VCaP (cell line): ENCODE measurements around the gene KLRB1.
"Not testable (repeated sequence)": the region's sequence is repeated elsewhere in the genome, so short reads cannot be mapped to it uniquely, and the experiment has no call there.

Source experiments
- H3K27ac ChIP-seq: fragments of 450-650 bp; 2 replicates; pipeline ENCODE4 v1.5.1; 2017
- CTCF ChIP-seq: fragments of 450-650 bp; conservative IDR thresholded peaks from 2 replicates; pipeline ENCODE4 v1.5.1; 2017; ENCODE audit warnings: mild to moderate bottlenecking, moderate library complexity

The KLRB1 gene

GRCh38 chr12:9634969-9635754 is 27.4 kb upstream of the KLRB1 start:
- no peak overlapping the region for H3K27ac ChIP-seq
- no peak for TF ChIP-seq CTCF

GRCh38 chr12:9634177-9634803 is 26.6 kb upstream of the KLRB1 start:
- no peak overlapping the region for H3K27ac ChIP-seq
- peak; percentile 82 for TF ChIP-seq CTCF

GRCh38 chr12:9632766-9633165 is 25.1 kb upstream of the KLRB1 start:
- no peak overlapping the region for H3K27ac ChIP-seq
- TF ChIP-seq CTCF = no peak

- H3K27ac ChIP-seq = no peak overlapping the region
- TF ChIP-seq CTCF = no peak
Measured at GRCh38 chr12:9626821-9627220, 19.1 kb upstream of the KLRB1 start.

GRCh38 chr12:9626291-9626690 is 18.6 kb upstream of the KLRB1 start:
- H3K27ac ChIP-seq = no peak overlapping the region
- no peak for TF ChIP-seq CTCF

GRCh38 chr12:9625019-9625418 is 17.3 kb upstream of the KLRB1 start:
- TF ChIP-seq CTCF = no peak
- no peak overlapping the region for H3K27ac ChIP-seq

- no peak overlapping the region for H3K27ac ChIP-seq
- TF ChIP-seq CTCF = peak; percentile 33
Measured at GRCh38 chr12:9619411-9620179, 11.9 kb upstream of the KLRB1 start.

- not testable (repeated sequence) for H3K27ac ChIP-seq
Measured at GRCh38 chr12:9618906-9619305, 11.2 kb upstream of the KLRB1 start.
